K562 (cell line): ENCODE results near the gene SLC24A4. TPM values are rescaled to one million over a fixed set of nuclear protein-coding genes. Genes with fewer than 3 reads are reported as not detected.

Experiments
- C11orf30 ChIP-seq: fragments of 450-650 bp; IDR thresholded peaks from 2 replicates; pipeline ENCODE4 v1.6.1; 2016; ENCODE audit warnings: low read depth, mild to moderate bottlenecking
- MAFF ChIP-seq: IDR thresholded peaks from 2 replicates; pipeline ENCODE4 v1.6.1; 2012; ENCODE audit warnings: low read length, improper control_type of control experiment
- ZNF274 ChIP-seq: IDR thresholded peaks from 2 replicates; pipeline ENCODE4 v1.6.1; 2011; ENCODE audit warnings: low read depth, mild to moderate bottlenecking, low read length, moderate library complexity, borderline replicate concordance
- polyA plus RNA-seq, 8 experiments: library from polyadenylated mRNA; depleted of rRNA in 4 of 8; stranded (reverse) in 5 of 8; unstranded in 3 of 8; fragments of >200 nt; fragmentation: Nextera tagmentation in 2 of 8; fragmentation: Illumina TruSeq in 1 of 8; extraction: Ambion mirVana in 2 of 8; extraction: Trizol in 1 of 8; gene quantifications; 2 replicates each; pipeline versions ENCODE4 v1.2.1 to v1.2.3, GENCODE V29; 2011 to 2014; ENCODE audit warnings: inconsistent platforms in 1 of 8, missing spikeins in 1 of 8
- total RNA-seq, 7 experiments: library from RNA; depleted of rRNA in 6 of 7; stranded (reverse); fragments of >200 nt in 6 of 7; fragmentation: Illumina TruSeq in 2 of 7; extraction: Trizol in 2 of 7; gene quantifications; 2 replicates each; pipeline versions ENCODE4 v1.2.1 to v1.2.3, GENCODE V29; 2011 to 2021; ENCODE audit warnings: low replicate concordance in 1 of 7
- TF ChIP-seq, protein P1 (sequence below), 2 experiments: fragments of 450-650 bp in 1 of 2; sonication (generic) in 1 of 2; formaldehyde crosslinking in 1 of 2; IDR thresholded peaks; 2 replicates each; pipeline versions ENCODE4 v1.7.1 to v1.9.0; 2016 to 2022; ENCODE audit warnings: inconsistent platforms in 1 of 2, mild to moderate bottlenecking in 1 of 2, missing genetic modification reagents in 1 of 2

SLC24A4 gene
- total and polyA plus RNA-seq, 9 of the 15 experiments (the other 6 are each of a cell fraction or from before 2014, with no cell fraction given): not detected

GRCh38 chr14:92436115-92436776 lies 113.3 kb downstream of the SLC24A4 start (continued):
- TF ChIP-seq, protein P1, sequence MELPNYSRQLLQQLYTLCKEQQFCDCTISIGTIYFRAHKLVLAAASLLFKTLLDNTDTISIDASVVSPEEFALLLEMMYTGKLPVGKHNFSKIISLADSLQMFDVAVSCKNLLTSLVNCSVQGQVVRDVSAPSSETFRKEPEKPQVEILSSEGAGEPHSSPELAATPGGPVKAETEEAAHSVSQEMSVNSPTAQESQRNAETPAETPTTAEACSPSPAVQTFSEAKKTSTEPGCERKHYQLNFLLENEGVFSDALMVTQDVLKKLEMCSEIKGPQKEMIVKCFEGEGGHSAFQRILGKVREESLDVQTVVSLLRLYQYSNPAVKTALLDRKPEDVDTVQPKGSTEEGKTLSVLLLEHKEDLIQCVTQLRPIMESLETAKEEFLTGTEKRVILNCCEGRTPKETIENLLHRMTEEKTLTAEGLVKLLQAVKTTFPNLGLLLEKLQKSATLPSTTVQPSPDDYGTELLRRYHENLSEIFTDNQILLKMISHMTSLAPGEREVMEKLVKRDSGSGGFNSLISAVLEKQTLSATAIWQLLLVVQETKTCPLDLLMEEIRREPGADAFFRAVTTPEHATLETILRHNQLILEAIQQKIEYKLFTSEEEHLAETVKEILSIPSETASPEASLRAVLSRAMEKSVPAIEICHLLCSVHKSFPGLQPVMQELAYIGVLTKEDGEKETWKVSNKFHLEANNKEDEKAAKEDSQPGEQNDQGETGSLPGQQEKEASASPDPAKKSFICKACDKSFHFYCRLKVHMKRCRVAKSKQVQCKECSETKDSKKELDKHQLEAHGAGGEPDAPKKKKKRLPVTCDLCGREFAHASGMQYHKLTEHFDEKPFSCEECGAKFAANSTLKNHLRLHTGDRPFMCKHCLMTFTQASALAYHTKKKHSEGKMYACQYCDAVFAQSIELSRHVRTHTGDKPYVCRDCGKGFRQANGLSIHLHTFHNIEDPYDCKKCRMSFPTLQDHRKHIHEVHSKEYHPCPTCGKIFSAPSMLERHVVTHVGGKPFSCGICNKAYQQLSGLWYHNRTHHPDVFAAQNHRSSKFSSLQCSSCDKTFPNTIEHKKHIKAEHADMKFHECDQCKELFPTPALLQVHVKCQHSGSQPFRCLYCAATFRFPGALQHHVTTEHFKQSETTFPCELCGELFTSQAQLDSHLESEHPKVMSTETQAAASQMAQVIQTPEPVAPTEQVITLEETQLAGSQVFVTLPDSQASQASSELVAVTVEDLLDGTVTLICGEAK (IDR thresholded peaks at IDR 0.05): peak; percentile 94
- TF ChIP-seq, protein P1 (CRISPR knock-in tag; IDR thresholded peaks at IDR 0.05): peak; percentile 90
- peak; percentile 54; the same call in 1 of the 2 replicates for TF ChIP-seq C11orf30
- TF ChIP-seq MAFF: peak; percentile 31; the same call in 1 of the 2 replicates
- no peak for TF ChIP-seq ZNF274
